Thyroid gland (tissue), 4 donors: ENCODE measurements around the gene BCLAF1.

Experiments used
- CTCF ChIP-seq, 6 experiments: fragments of 200-600 bp in 3 of 6; fragments of 450-650 bp in 3 of 6; sonication (generic) in 3 of 6; IDR thresholded peaks; one replicate each; pipeline ENCODE4 v1.5.1; 2016 to 2019; ENCODE audit warnings: antibody characterized with exemption in 6 of 6, mild to moderate bottlenecking in 2 of 6, inconsistent platforms in 1 of 6, moderate library complexity in 1 of 6
- POLR2A ChIP-seq, 2 donors: fragments of 450-650 bp; IDR thresholded peaks; one replicate each; pipeline ENCODE4 v1.6.1; 2017; ENCODE audit warnings: antibody characterized with exemption in 2 of 2, mild to moderate bottlenecking in 2 of 2, moderate library complexity in 1 of 2

DNA sequence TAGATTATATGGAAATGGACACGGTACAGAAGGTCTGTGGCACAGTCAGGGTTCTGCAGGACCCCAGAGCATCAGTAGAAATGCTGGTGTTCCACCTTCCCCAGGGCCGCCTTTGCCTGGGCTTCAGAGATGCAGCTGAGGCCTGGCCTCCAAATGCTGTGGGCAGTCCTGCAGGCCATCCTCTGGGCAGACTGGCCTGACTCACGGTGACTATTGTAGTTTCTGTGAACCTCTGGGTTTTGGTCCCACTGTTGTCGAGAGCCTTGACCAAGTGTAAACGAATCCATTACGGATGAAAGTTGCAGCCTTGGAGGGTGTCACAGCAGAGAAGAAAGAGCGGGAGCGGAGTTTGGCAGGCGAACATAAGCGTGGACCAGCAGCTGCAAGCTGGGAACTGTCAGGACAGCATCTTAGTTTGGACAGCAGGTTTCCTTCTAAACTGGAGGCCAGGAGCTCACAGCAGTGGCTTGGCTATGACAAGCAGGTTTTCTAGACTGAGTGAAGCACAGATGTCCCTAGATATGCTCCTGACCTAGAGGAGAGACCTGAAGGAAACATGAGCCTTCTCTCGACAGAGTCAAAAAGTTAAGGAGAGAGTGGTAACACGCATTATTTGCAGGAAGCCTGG is 46.2 kb upstream of the BCLAF1 start:
- TF ChIP-seq CTCF (IDR thresholded peaks at IDR 0.05) = no peak
- TF ChIP-seq POLR2A (IDR thresholded peaks at IDR 0.05) = no peak
